DOHH2 (cell line): ENCODE measurements around the gene CGB3.

Experiments
- H3F3A ChIP-seq: fragments of 200-600 bp; sonication (generic), shearing (Covaris generic); 2 replicates; pipeline ENCODE4 v1.6.0; 2016; ENCODE audit warnings: antibody characterized with exemption, mild to moderate bottlenecking; ENCODE audit not compliant: control insufficient read depth, insufficient read depth
- H3K27ac ChIP-seq: fragments of 200-600 bp; sonication (generic); 2 replicates; pipeline ENCODE4 v1.5.1; 2014; ENCODE audit warnings: low read depth, mild to moderate bottlenecking, low read length, moderate library complexity
- H3K27me3 ChIP-seq: fragments of 200-600 bp; sonication (generic); 2 replicates; pipeline ENCODE4 v1.6.1; 2014; ENCODE audit warnings: mild to moderate bottlenecking, low read length, mixed read lengths; ENCODE audit not compliant: control insufficient read depth
- H3K36me3 ChIP-seq: fragments of 200-600 bp; sonication (generic); 2 replicates; pipeline ENCODE4 v1.6.1; 2014; ENCODE audit warnings: mild to moderate bottlenecking, low read length, moderate library complexity, mixed read lengths; ENCODE audit not compliant: control insufficient read depth
- H3K4me1 ChIP-seq: fragments of 200-600 bp; sonication (generic); 2 replicates; pipeline ENCODE4 v1.6.1; 2014; ENCODE audit warnings: mild to moderate bottlenecking, low read length, mixed read lengths; ENCODE audit not compliant: control insufficient read depth
- H3K4me2 ChIP-seq: fragments of 200-600 bp; sonication (generic); 2 replicates; pipeline ENCODE4 v1.6.0; 2014; ENCODE audit warnings: mild to moderate bottlenecking, low read length, moderate library complexity
- H3K4me3 ChIP-seq: fragments of 200-600 bp; sonication (generic); 2 replicates; pipeline ENCODE4 v1.5.1; 2014; ENCODE audit warnings: mild to moderate bottlenecking, low read length, mixed read lengths
- H3K79me2 ChIP-seq: fragments of 200-600 bp; sonication (generic); 2 replicates; pipeline ENCODE4 v1.6.1; 2014; ENCODE audit warnings: mild to moderate bottlenecking, low read length, mixed read lengths; ENCODE audit not compliant: control insufficient read depth
- H3K9me2 ChIP-seq: fragments of 200-600 bp; sonication (generic); replicated peaks from 2 replicates; pipeline ENCODE4 v1.6.1; 2014; ENCODE audit warnings: mild to moderate bottlenecking, low read length, mixed read lengths; ENCODE audit not compliant: control insufficient read depth
- H3K9me3 ChIP-seq: fragments of 200-600 bp; sonication (generic); 2 replicates; pipeline ENCODE4 v1.6.1; 2014; ENCODE audit warnings: antibody characterized with exemption, low read length, mixed read lengths; ENCODE audit not compliant: control insufficient read depth, insufficient read depth
- H4K20me1 ChIP-seq: fragments of 200-600 bp; sonication (generic); 2 replicates; pipeline ENCODE4 v1.6.0; 2014; ENCODE audit warnings: low read depth, mild to moderate bottlenecking, antibody characterized with exemption, low read length, moderate library complexity; ENCODE audit not compliant: control insufficient read depth, insufficient read depth
- CTCF ChIP-seq: fragments of 200-600 bp; sonication (generic); IDR thresholded peaks from one replicate; pipeline ENCODE4 v1.5.1; 2014; ENCODE audit warnings: antibody characterized with exemption, mild to moderate bottlenecking, low read depth, low read length; ENCODE audit not compliant: poor library complexity, severe bottlenecking
- EZH2phosphoT487 ChIP-seq: fragments of 200-600 bp; sonication (generic); IDR thresholded peaks from 2 replicates; pipeline ENCODE4 v1.6.1; 2017; ENCODE audit warnings: borderline replicate concordance, mild to moderate bottlenecking, antibody characterized with exemption, low read length, moderate library complexity, mixed read lengths

Gene CGB3

GRCh38 chr19:48987323-48987722, 36.8 kb downstream of the CGB3 start:
- H4K20me1 ChIP-seq: no peaks in the 10 kb centered on the region
- peaks cover 8% of the 10 kb centered on the region for H3K4me1 ChIP-seq
- H3K79me2 ChIP-seq: peaks cover 13% of the 10 kb centered on the region
- H3K9me2 ChIP-seq: no peaks in the 10 kb centered on the region
- H3K36me3 ChIP-seq: peaks cover 35% of the 10 kb centered on the region
- no peak overlapping the region for H3K4me2 ChIP-seq
- no peak overlapping the region for H3K27ac ChIP-seq
- H3K4me3 ChIP-seq: no peak overlapping the region
- no peaks in the 10 kb centered on the region for H3F3A ChIP-seq
- no peaks in the 10 kb centered on the region for H3K9me3 ChIP-seq
- H3K27me3 ChIP-seq: no peaks in the 10 kb centered on the region
- no peak for TF ChIP-seq CTCF
- TF ChIP-seq EZH2phosphoT487: no peak

GRCh38 chr19:48986211-48986610, 37.9 kb downstream of the CGB3 start:
- H4K20me1 ChIP-seq: no peaks in the 10 kb centered on the region
- no peak overlapping the region for H3K4me3 ChIP-seq
- H3K9me2 ChIP-seq: no peaks in the 10 kb centered on the region
- TF ChIP-seq CTCF: no peak
- no peak for TF ChIP-seq EZH2phosphoT487
- H3K79me2 ChIP-seq: peaks cover 3% of the 10 kb centered on the region; the same call in 1 of the 2 replicates
- H3K4me1 ChIP-seq: no peaks in the 10 kb centered on the region
- no peaks in the 10 kb centered on the region for H3K9me3 ChIP-seq
- no peaks in the 10 kb centered on the region for H3K27me3 ChIP-seq
- H3K27ac ChIP-seq: no peak overlapping the region
- H3K4me2 ChIP-seq: no peak overlapping the region
- H3K36me3 ChIP-seq: peaks cover 41% of the 10 kb centered on the region
- no peaks in the 10 kb centered on the region for H3F3A ChIP-seq

- H4K20me1 ChIP-seq: no peaks in the 10 kb centered on the region
- no peaks in the 10 kb centered on the region for H3F3A ChIP-seq
- H3K4me3 ChIP-seq: no peak overlapping the region
- H3K79me2 ChIP-seq: no peaks in the 10 kb centered on the region
- H3K36me3 ChIP-seq: peaks cover 41% of the 10 kb centered on the region
- H3K27me3 ChIP-seq: no peaks in the 10 kb centered on the region
- H3K4me2 ChIP-seq: no peak overlapping the region
- no peaks in the 10 kb centered on the region for H3K9me2 ChIP-seq
- H3K27ac ChIP-seq: no peak overlapping the region
- TF ChIP-seq CTCF (no peak), EZH2phosphoT487 (no peak)
- no peaks in the 10 kb centered on the region for H3K9me3 ChIP-seq
- no peaks in the 10 kb centered on the region for H3K4me1 ChIP-seq
Observed at GRCh38 chr19:48985711-48986110, 38.4 kb downstream of the CGB3 start.

- H3K36me3 ChIP-seq: peaks cover 38% of the 10 kb centered on the region
- H3K4me3 ChIP-seq: no peak overlapping the region
- no peaks in the 10 kb centered on the region for H3K79me2 ChIP-seq
- TF ChIP-seq EZH2phosphoT487 (no peak), CTCF (no peak)
- no peaks in the 10 kb centered on the region for H4K20me1 ChIP-seq
- H3K27ac ChIP-seq: no peak overlapping the region
- H3K9me3 ChIP-seq: no peaks in the 10 kb centered on the region
- H3K4me1 ChIP-seq: peaks cover 4% of the 10 kb centered on the region; the same call in 1 of the 2 replicates
- H3F3A ChIP-seq: no peaks in the 10 kb centered on the region
- H3K4me2 ChIP-seq: no peak overlapping the region
- H3K9me2 ChIP-seq: no peaks in the 10 kb centered on the region
- no peaks in the 10 kb centered on the region for H3K27me3 ChIP-seq
Observed at GRCh38 chr19:48982280-48982679, 41.9 kb downstream of the CGB3 start.
